GM21367 (cell line): ENCODE measurements around the gene QSOX1.

ENCODE experiments used
- ATAC-seq: cut with Tn5 transposase; IDR thresholded peaks from one replicate; pipeline ENCODE4 v1.9.1; 2021; ENCODE audit not compliant: unreplicated experiment

Gene QSOX1

DNA sequence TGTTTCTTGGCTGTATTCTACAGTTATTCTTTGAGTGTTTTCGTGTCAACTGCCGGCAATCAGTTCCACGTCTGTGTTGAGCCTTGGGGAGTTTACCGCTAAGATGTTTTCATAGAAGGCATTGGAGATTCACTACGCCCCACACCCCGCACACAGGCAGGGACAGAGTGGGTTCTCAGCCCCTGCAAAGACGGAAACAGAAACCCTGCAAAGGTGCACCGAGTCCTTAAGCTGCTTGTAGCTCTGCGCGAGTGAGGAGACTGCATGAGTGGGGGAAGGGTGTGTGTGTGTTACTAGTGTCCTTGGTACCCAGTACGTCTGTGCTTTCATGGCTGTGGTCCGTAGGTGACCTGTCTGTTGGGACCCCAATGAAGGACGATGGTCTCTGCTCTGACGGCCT lies 77.3 kb downstream of the QSOX1 start:
- ATAC-seq: no peak

DNA sequence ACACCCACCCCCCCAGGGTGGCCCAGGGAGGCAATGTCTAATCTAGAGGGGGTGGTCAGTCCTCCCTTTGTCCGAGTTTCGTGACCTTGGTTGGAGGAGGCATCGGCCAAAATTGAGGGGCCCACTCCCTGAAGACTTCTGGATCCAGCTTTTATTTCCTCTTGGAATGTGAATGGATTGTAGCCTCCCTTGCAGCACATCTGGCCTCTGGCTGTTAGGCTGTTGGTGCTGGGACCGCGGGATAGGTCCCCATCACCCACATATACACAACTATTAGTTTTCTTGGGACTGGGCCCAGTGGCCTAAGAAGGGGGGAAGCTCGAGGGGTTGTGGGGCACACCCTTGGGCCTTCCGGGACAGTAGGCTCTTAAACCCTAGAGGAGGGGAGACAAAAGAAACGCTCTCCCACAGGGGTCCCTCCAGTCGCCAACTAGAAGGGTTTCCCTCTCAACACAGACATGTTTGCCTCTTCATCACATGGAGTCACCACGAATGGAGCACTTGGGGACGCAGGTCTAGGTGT lies 77.9 kb downstream of the QSOX1 start:
- ATAC-seq: no peak

DNA sequence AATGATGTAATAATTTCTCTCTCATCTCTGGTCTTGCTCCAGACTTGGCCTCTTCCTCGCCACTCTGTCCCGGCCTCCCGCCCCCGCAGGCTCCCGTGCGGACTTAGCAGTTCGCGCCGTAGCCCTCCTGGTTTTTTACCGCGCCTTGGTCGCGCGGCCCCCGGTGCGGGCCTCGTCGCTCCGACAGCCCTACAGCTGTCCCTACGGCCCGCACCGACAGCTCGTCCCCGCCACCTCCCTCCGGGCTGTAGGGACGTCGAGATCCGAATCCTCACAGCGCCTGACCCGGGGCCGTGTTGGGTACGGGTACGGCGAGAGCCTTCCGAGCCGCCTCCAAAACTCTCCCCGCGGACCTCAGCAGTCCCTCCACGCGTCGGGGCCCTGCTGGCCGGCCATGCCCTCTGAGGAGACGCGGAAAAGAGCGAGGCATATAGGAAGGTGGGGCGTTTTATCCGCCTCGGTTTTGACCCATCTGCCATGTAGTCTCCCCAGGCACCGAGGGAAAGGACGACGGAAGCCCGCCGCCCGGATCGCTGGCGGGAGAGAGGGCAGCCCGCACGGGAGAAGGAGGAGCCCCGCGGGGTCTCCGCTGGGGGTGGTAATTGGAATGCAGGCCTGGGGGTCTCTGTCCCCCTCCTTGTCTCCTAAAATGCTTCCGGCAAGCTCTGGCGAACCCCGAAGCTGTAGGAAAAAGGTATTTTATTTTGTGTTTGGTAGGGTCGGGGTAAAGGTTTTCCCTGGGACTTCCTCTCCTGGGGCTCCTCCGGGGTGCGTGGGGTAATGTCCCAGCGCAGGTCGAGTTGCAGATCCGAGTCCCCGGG lies 78.7 kb downstream of the QSOX1 start:
- ATAC-seq: no peak

GRCh38 chr1:180234369-180235076 lies 79.9 kb downstream of the QSOX1 start:
- no peak for ATAC-seq

GRCh38 chr1:180235077-180235501 lies 80.4 kb downstream of the QSOX1 start:
- no peak for ATAC-seq

- no peak for ATAC-seq
These were observed 81.0 kb downstream of the QSOX1 start for GRCh38 chr1:180235502-180236239.

DNA sequence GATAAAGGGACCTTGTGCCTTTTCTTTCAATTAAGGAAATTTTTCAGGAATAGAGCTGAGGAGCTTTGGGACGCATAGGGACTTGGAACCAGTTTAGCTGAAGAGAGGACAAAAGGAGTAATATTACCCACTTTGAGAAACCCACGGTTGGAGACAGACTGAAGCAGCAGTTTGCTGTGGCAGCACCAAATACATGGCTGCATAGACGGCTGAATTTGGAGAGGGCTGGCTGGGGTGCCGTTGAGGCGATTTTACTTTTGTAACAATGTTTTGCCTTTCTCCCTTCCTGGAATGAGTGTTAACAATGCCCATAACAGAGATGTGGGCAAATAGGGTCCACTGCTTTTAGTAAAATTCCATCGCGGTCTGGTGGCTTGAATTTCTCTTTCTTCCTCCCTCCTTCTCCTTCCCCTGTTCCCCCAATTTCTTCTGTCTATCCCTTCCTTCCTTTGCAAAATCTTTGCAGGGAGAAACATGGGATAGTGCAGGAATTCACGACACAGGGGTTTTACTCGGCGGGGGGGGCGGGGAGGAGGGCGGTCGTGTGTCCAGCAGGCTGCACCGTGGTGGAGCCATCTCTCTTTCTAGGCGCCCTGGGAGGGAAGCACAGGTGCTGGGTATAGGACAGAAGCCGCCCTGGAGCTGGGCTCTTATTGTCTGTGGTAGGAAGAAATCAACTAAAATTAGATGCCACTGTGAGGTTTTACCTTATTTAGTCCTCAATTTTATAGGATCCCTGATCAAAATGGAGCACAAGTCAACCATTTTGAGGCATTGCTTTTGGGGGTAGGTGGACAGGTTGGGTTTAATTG lies 82.2 kb downstream of the QSOX1 start:
- no peak for ATAC-seq

GRCh38 chr1:180237869-180238476 lies 83.3 kb downstream of the QSOX1 start:
- no peak for ATAC-seq

GRCh38 chr1:180238675-180239074 lies 84.0 kb downstream of the QSOX1 start:
- no peak for ATAC-seq

DNA sequence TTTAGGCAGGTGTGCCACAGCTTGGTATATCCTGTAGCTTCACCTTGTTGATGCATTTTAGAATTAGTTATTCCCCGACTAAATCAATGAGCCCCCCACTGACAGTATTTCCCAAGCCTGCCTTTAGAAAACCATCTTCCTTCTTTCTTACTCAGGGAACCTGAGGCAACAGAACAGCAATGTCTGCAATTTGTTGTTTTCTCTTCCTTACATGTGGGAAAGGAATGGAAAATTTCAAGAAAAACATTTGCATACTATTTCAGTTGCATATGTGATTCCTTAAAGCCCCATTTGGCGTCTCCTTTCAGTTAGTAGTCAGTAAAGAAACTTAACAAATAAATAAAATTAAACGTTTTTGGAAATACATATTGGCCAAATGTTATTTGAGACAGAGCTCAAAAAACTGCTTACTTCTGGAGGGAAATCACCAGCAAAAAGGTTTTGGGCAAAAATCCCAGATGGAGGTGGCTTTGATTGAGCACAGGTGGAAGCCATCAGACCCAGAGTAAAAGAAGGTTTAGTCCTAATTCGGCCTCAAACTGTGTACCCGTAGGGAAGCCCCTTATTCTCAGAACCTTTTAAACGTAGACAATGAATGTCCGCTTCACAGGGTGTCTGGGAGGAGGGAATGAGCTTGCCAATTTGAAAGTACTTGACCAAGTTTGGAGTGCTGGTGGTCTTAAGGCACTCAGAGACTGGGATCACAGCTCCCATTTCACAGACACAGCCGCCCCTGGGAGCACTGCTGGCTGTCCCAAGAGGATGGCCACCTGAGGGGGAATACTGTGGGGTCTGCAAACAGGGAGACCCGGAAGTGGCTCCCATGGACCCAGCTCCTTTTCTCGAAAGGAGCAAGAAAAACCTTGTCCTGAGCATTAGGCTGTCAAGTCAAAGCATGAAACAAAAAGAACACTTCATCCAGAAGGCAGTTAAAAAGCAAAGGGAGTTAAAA lies 84.8 kb downstream of the QSOX1 start:
- no peak for ATAC-seq

- no peak for ATAC-seq
These were observed 87.3 kb downstream of the QSOX1 start for GRCh38 chr1:180241716-180242544.

GRCh38 chr1:180243517-180244221 lies 89.0 kb downstream of the QSOX1 start:
- ATAC-seq: no peak

GRCh38 chr1:180244840-180245239 lies 90.2 kb downstream of the QSOX1 start:
- ATAC-seq: no peak

- ATAC-seq: no peak
These were observed 91.9 kb downstream of the QSOX1 start for GRCh38 chr1:180246579-180246978.

DNA sequence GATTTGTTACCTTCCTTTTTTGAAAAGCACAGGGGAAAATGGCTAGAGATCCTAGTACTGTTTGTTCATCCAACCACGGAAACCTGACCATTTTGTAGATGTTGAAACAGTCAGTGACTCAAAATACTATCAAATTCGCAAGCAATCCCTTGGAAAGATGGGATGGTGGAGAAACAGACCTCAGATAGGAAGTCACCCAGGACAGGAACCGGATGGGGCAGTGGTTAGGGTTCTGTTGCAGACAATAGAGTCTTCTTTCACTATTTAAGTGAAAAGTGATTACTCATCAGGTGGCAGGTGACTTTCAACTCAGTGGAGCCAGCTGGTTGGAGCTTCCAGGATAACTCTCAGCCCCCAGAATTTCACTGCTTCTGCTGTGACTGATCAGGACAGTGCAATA lies 92.4 kb downstream of the QSOX1 start:
- ATAC-seq: no peak

- ATAC-seq: no peak
These were observed 92.9 kb downstream of the QSOX1 start for GRCh38 chr1:180247580-180247979.

DNA sequence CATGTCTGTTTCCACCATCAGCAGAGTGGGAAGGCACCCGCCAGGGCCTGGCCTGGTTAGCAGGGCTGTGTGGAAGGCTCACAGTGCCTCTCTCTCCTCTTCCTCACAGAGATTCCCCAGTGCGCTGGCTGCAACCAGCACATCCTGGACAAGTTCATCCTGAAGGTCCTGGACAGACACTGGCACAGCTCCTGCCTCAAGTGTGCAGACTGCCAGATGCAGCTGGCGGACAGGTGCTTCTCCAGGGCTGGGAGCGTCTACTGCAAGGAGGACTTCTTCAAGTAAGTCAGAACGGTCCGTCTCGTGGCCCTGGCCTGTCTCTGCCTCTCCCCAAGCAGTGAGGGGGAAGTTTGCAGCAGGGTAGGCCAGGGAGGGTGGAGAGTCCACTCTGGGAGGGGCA lies 93.5 kb downstream of the QSOX1 start:
- ATAC-seq: no peak
